ENCODE measurements around the gene AVEN. TPM values are rescaled to one million over a fixed set of nuclear protein-coding genes. Genes with fewer than 3 reads are reported as not detected.

Gene AVEN
- total and polyA plus RNA-seq, 2 of the 8 experiments (the other 6 are each of a cell fraction or from before 2014, with no cell fraction given): 5.5 to 17.0 TPM

DNA sequence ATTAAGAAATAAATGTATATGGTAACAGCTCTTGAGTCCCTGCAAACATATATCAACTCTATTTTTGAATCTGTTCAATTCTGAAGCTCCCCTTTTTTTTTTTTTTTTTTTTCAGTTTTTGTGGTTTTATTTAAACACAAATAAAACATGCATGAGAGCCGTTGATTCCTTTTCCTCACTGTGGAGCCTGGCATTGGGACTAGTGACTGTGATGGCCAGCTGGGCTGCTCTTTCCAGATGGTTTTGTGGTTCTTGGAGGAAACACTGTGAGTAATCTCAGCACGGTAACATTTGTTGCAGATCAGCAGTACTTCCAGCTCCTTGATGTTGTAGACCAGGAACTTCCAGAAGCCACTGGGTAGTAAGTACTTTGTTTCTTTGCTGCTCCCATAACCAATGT, 46.7 kb upstream of the AVEN start:
- H3K79me1 ChIP-seq (ENCODE audit: low read depth, low read length): no peaks in the 10 kb centered on the region
- no peak overlapping the region for H3K4me3 ChIP-seq (ENCODE audit: extremely low read depth in 1 of 4, insufficient read depth in 2 of 4, low read depth in 3 of 4, low read length in 4 of 4)
- no peak overlapping the region for H3K56ac ChIP-seq (replicated peaks; ENCODE audit: insufficient read length, low read depth, low read length)
- peaks cover 0 to 22% (median 4%) of the 10 kb centered on the region in 4 experiments; a peak in 5 of 8 replicates for H3K36me3 ChIP-seq (ENCODE audit: control insufficient read depth in 2 of 4, insufficient read depth in 4 of 4, low read length in 3 of 4)
- H4K8ac ChIP-seq (ENCODE audit: extremely low read depth, insufficient read depth, low read length): no peak overlapping the region
- no peak overlapping the region for H2BK15ac ChIP-seq (ENCODE audit: low read length)
- H3K27me3 ChIP-seq (replicated peaks in 1 of 4; ENCODE audit: control insufficient read depth in 3 of 4, extremely low read depth in 1 of 4, insufficient read depth in 3 of 4, low read length in 3 of 4): no peaks in the 10 kb centered on the region
- H2BK120ac ChIP-seq (replicated peaks; ENCODE audit: low read depth, low read length): no peak overlapping the region
- no peak for TF ChIP-seq EGR1 (IDR thresholded peaks at IDR 0.05; ENCODE audit: borderline replicate concordance, low read depth, low read length)
- no peaks in the 10 kb centered on the region for H3K79me2 ChIP-seq (ENCODE audit: control insufficient read depth in 1 of 2, insufficient read depth in 2 of 2, low read length in 2 of 2)
- ChIA-PET POLR2A (ENCODE audit: partially characterized antibody) (interaction anchor here (0.7 to 0.8 kb wide), 2 partner anchors 39 to 123 kb away, joined by 3 to 4 read pairs; no protein-coding TSS in a partner anchor), CTCF (ENCODE audit: partially characterized antibody) (interaction anchor here (0.7 kb wide), 1 partner anchor 545 kb away, joined by 3 read pairs; no protein-coding TSS in a partner anchor)
- H4K20me1 ChIP-seq (replicated peaks in 1 of 2; ENCODE audit: control insufficient read depth in 1 of 2, insufficient read depth in 2 of 2, low read length in 2 of 2): no peaks in the 10 kb centered on the region
- H3K14ac ChIP-seq (ENCODE audit: insufficient read length): no peak overlapping the region
- H2BK12ac ChIP-seq (ENCODE audit: low read depth, low read length): no peak overlapping the region
- no peak overlapping the region for H3K4me2 ChIP-seq (ENCODE audit: insufficient read depth in 1 of 2, low read depth in 2 of 2, low read length in 2 of 2)
- no peak for FAIRE-seq
- H2BK20ac ChIP-seq (ENCODE audit: low read length): no peak overlapping the region
- H2AFZ ChIP-seq (ENCODE audit: low read length): no peak overlapping the region
- no peaks in the 10 kb centered on the region for H3K23me2 ChIP-seq (ENCODE audit: low read depth, low read length)
- no peak for DNase-seq (ENCODE audit: low read depth in 1 of 2, low spot score in 2 of 2)
- H3K27ac ChIP-seq (ENCODE audit: low read depth, low read length): no peak overlapping the region
- H3K4me1 ChIP-seq (replicated peaks in 1 of 4; ENCODE audit: control insufficient read depth in 3 of 4, insufficient read depth in 4 of 4, low read length in 3 of 4): no peaks in the 10 kb centered on the region
- no peak overlapping the region for H2AK5ac ChIP-seq (ENCODE audit: low read depth, low read length)
- H3K18ac ChIP-seq (ENCODE audit: extremely low read depth, low read length): no peak overlapping the region
- H4K91ac ChIP-seq (replicated peaks; ENCODE audit: insufficient read length, low read length): no peak overlapping the region
- H3K4ac ChIP-seq (replicated peaks; ENCODE audit: insufficient read length, low read depth, low read length): no peak overlapping the region
- WGBS, 2 experiments (ENCODE audit: extremely low coverage in 1 of 2, insufficient coverage in 1 of 2, insufficient read length in 1 of 2, insufficient replicate concordance in 2 of 2, low coverage in 1 of 2, low lambda C conversion rate in 2 of 2, missing lambda C conversion rate in 1 of 2): 93% methylated on average over 2 of the region's 2 CpGs; no CpG with 5 or more reads in 1 of the 2 experiments
- H2BK5ac ChIP-seq (ENCODE audit: low read depth, low read length): no peak overlapping the region
- no peak overlapping the region for H4K5ac ChIP-seq (ENCODE audit: insufficient read length, low read depth, low read length)
- H3K23ac ChIP-seq (ENCODE audit: insufficient read length): no peak overlapping the region
- no peak overlapping the region for H3K9ac ChIP-seq (replicated peaks in 1 of 4; ENCODE audit: extremely low read depth in 1 of 4, low read depth in 3 of 4, low read length in 3 of 4)
- H3K9me3 ChIP-seq (ENCODE audit: insufficient read depth in 2 of 2, low read depth in 1 of 2, low read length in 1 of 2): no peaks in the 10 kb centered on the region

All from H1 (cell line).